ENCODE results near the gene C1orf21. TPM values are rescaled to one million over a fixed set of nuclear protein-coding genes. Genes with fewer than 3 reads are reported as not detected.

C1orf21 gene
- total RNA-seq, 1 experiment from 2014 or later, result 28.5 TPM

- TF ChIP-seq HMGXB4 (CRISPR knock-in tag; IDR thresholded peaks at IDR 0.05), result no peak
- no peak for TF ChIP-seq SOX15 (CRISPR knock-in tag; IDR thresholded peaks at IDR 0.05)
- TF ChIP-seq ELF4 (CRISPR knock-in tag; IDR thresholded peaks at IDR 0.05; ENCODE audit: low read depth), result no peak
- TF ChIP-seq ARID4B (CRISPR knock-in tag; IDR thresholded peaks at IDR 0.05; ENCODE audit: borderline replicate concordance), result no peak
- no peak for TF ChIP-seq ZNF281 (CRISPR knock-in tag; IDR thresholded peaks at IDR 0.05)
- TF ChIP-seq NFE2L1 (CRISPR knock-in tag; IDR thresholded peaks at IDR 0.05), result no peak
- no peak for TF ChIP-seq ZSCAN18 (CRISPR knock-in tag; IDR thresholded peaks at IDR 0.05)
- no peak for TF ChIP-seq ZNF317 (CRISPR knock-in tag; IDR thresholded peaks at IDR 0.05; ENCODE audit: borderline replicate concordance, low read depth)
- no peak for TF ChIP-seq ZNF232 (CRISPR knock-in tag; IDR thresholded peaks at IDR 0.05)
Observed at GRCh38 chr1:184429335-184429734, 42.5 kb downstream of the C1orf21 start (continued).

- Mint-ChIP-seq H3K36me3 (peaks cover 10% of the 10 kb centered on the region), H3K4me3 (no peak overlapping the region), H3K27me3 (ENCODE audit: low read depth) (no peaks in the 10 kb centered on the region), H3K4me1 (peaks cover 8% of the 10 kb centered on the region), H3K27ac (no peak overlapping the region), H3K9me3 (peaks cover 16% of the 10 kb centered on the region)
- ATAC-seq (peak; percentile 36), DNase-seq (ENCODE audit: low spot score) (no peak)
- CTCF ChIA-PET, result no interaction called here
- POLR2A ChIA-PET, result no interaction called here
- TF ChIP-seq NR1H2 (CRISPR knock-in tag; IDR thresholded peaks at IDR 0.05), result no peak
- no peak for TF ChIP-seq TP53 (CRISPR knock-in tag; IDR thresholded peaks at IDR 0.05)
- TF ChIP-seq MXD4 (CRISPR knock-in tag; IDR thresholded peaks at IDR 0.05; ENCODE audit: borderline replicate concordance), result no peak
- no peak for TF ChIP-seq EMX1 (CRISPR knock-in tag; IDR thresholded peaks at IDR 0.05)
- TF ChIP-seq ZNF423 (CRISPR knock-in tag; IDR thresholded peaks at IDR 0.05), result no peak
- no peak for TF ChIP-seq MLX (CRISPR knock-in tag; IDR thresholded peaks at IDR 0.05)
- TF ChIP-seq RELA (CRISPR knock-in tag; IDR thresholded peaks at IDR 0.05; ENCODE audit: borderline replicate concordance), result no peak
- no peak for TF ChIP-seq ZNF416 (CRISPR knock-in tag; IDR thresholded peaks at IDR 0.05)
- no peak for TF ChIP-seq NFE2L1 (CRISPR knock-in tag; IDR thresholded peaks at IDR 0.05)
- no peak for TF ChIP-seq SMAD4 (CRISPR knock-in tag; IDR thresholded peaks at IDR 0.05)
- TF ChIP-seq SOX15 (CRISPR knock-in tag; IDR thresholded peaks at IDR 0.05), result no peak
- TF ChIP-seq PRRX2 (CRISPR knock-in tag; IDR thresholded peaks at IDR 0.05), result no peak
- no peak for TF ChIP-seq ARID4B (CRISPR knock-in tag; IDR thresholded peaks at IDR 0.05; ENCODE audit: borderline replicate concordance)
- no peak for TF ChIP-seq NFATC4 (CRISPR knock-in tag; IDR thresholded peaks at IDR 0.05)
Observed at GRCh38 chr1:184433956-184434502, 47.2 kb downstream of the C1orf21 start.

Data from WTC11 (cell line).